Parietal lobe (tissue), 2 donors: Measurements from ENCODE around the gene NOXO1. TPM values are rescaled to one million over a fixed set of nuclear protein-coding genes. Genes with fewer than 3 reads are reported as not detected.

ENCODE experiments used
- small RNA-seq: library from RNA; depleted of rRNA; stranded (forward); fragments of <200 nt; gene quantifications from one replicate; pipeline ENCODE3, GENCODE V24; 2014; ENCODE audit warnings: low replicate concordance
- total RNA-seq: library from RNA; depleted of rRNA; stranded (reverse); fragments of >200 nt; gene quantifications from one replicate; pipeline ENCODE4 v1.2.3, GENCODE V29; 2014

Gene NOXO1
- total RNA-seq, result 2.8 TPM

GRCh38 chr16:1981398-1981836 lies at the start of gene NOXO1:
Gene NOXO1 (minus strand): TSS chr16:1981469. CDS start chr16:1981179, 290 bp downstream.

DNA sequence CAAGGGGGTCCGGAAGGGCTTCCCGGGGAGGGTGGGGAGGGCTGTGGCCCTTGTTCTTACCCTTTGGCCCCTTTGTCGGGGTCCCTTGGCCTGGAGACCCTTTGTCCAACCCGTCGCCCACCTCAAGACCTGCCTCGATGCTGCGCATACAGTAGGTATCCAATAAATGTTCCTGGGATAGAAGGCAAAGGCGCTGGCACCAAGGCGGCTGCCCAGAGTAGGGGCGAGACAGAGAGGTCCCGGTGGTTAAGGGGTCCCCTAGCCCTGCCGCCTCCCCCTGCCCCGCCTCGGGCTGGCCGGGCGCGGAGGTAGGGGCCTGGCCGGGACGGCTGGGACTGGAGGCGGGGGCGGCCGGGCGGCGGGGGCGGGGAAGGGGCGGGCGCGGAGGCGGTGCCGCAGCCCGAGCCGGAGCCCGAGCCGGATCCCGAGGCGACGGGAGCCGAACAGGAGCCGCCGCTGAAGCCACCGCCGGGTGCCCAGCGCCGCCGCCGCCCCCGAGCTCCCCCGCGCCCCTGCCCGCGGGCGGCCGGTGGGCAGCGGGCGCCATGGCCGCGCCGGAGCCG lies 45.3 kb upstream of the NOXO1 start, which contains the start of gene NHERF2:
Gene NHERF2, plus strand, starts transcription at position 442 of the 563 bp plus-strand sequence. Its CDS starts 104 bp downstream, at position 546.

DNA sequence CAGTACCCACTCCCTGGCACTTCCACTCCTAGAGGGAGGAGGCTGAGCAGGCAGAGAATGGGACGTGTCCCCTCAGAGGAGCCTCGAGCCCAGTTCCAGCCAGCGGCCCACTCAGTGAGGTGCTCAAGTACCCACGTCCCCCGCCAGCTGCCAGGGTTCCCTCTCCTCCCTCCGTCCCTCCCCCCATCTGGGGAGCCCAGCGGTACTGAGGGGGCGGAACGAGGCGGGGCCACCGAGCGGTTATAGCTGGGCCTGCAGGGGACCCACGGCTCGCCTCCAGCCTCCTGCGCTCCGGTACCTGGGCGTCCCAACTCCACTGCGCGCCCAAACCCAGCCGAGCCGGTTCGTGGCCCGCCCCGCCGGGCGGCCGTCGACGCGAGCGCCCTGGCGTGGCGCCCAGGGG lies 38.2 kb upstream of the NOXO1 start, which contains the start of gene NPW:
Gene NPW, plus strand, starts transcription at position 268 of the 403 bp plus-strand sequence.

DNA sequence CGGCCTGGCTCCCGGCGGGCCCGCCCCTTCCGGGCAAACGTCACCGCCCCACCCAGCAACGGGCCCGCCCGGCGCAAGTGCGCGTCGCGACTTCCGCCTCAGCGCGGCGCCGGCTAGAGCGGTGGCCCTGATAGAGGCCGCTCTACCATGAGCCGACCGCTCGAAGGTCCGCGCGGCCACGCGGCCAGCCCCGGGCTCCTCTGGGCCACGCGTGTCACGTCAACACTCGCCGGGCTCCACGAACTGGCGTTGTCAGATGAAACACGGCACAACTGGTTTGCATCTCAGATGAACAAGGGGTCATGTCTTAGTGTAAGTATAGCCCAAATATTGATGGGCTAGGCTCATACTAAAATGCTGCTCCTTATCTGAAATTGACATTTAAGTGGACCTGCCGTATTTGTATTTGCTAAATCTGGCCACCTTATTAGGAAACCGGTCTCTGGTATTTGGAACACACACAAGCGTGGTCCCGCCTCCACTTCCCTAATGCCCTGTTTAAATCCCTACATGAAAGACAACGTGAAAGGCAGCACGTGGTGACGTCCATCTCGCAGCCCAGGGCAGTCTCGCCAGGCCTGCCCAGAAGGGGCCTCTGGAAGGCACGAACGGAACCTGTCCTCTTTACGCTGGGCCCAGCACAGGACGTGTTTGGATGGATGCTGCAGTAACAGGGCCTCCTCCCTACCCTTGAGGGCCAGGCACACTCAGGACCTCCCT lies 28.7 kb upstream of the NOXO1 start, which contains the start of gene ZNF598:
Gene ZNF598, minus strand, starts transcription at position 31 of the 720 bp plus-strand sequence.

DNA sequence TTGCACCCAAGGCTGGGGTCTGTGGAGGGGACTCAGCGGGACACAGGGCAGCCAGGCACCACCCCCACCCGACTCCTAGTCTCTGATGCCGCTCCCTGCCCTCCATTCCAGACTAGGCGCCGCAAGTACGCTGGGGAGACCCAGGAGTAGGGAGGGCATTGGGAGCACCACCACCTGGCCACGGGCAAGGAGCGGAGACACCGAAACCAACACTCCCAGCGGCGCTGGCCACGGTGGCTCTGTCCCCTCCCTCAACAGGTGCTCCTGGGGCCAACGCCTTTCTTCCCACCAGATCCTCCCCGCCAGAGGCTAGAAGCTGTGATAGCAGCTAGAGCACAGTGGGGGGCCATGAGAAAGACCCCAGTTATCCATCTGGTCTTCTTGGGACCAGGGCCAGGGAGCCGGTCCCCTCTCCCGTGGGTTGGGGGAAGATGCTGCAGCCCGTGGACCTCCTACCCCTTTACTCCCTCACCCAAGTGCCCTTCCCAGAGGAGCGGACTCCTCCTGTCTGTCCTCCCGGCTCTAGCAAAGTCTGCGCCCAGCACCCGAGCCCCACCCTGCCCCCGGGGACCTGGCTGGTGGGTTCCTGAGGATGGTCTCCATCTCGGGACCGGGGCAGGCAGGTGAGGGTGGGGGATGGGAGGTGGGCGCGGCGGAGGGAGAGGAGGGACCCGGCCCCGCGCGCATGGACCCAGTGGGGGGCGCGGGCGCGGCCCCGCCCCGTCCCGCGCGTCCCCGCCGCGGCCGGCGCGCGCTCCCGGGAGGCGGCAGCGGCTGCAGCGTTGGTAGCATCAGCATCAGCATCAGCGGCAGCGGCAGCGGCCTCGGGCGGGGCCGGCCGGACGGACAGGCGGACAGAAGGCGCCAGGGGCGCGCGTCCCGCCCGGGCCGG lies 8.2 kb upstream of the NOXO1 start, which contains the start of gene SYNGR3:
Gene SYNGR3, plus strand, starts transcription at position 762 of the 892 bp plus-strand sequence. CDS start 133 bp downstream, outside the sequence.

GRCh38 chr16:1983544-1984346 lies 2.5 kb upstream of the NOXO1 start, which contains the start of gene GFER:
Gene GFER (plus strand): TSS chr16:1984193. CDS start chr16:1984219, 26 bp downstream.

GRCh38 chr16:1971796-1972489 lies 9.3 kb downstream of the NOXO1 start, which contains the start of gene TBL3:
Gene TBL3 (plus strand): TSS chr16:1972053. CDS start chr16:1972165, 112 bp downstream.

GRCh38 chr16:1966460-1966859 lies 14.8 kb downstream of the NOXO1 start, which contains the start of gene RNF151:
Gene RNF151 (plus strand): TSS chr16:1966856. CDS start chr16:1966882, 26 bp downstream.

GRCh38 chr16:1964506-1965395 lies 16.5 kb downstream of the NOXO1 start, which contains the start of gene RPS2:
Gene RPS2 (minus strand): TSS chr16:1964826. CDS start chr16:1964625, 201 bp downstream.

DNA sequence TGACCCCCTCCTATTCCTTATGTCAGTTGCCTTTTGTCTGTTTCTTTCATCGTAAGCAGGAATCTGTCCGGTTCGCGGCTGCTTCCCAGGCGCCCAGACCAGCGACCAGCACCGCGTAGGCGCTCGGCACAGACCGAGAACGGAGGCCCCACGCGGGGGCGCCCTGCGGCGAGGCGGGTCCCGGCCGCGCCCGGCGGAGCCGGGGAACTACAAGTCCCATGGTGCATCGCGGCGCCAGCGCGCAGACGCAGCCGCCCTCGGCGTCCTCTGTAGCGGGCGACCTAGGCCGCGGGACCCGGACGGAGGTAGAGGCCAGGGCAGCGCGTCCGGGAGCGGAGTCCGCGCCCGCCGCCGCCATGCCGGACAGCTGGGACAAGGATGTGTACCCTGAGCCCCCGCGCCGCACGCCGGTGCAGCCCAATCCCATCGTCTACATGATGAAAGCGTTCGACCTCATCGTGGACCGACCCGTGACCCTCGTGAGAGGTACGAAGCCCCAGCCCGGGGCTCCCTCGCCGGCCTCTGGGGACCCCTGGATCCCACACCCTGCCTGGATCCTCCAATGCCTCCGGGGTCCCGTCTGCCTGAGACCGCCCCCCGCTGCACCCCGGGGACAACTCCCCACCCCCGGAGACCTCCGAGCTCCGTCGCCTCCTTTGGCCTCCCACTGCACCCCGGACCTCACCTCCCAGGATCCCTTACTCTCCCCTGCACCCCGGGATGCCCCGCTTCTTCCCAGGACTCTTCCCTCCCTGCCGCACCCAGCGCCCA lies 21.8 kb downstream of the NOXO1 start, which contains the start of gene NDUFB10:
Gene NDUFB10, plus strand, starts transcription at position 270 of the 771 bp plus-strand sequence. Its CDS starts 87 bp downstream, at position 357.

GRCh38 chr16:1942810-1943726 lies 38.2 kb downstream of the NOXO1 start, which contains the start of gene MSRB1:
Gene MSRB1 (minus strand): TSS chr16:1943199. CDS start chr16:1943156, 43 bp downstream.

Small RNA genes lying within 50 kb of the gene (small RNA-seq; reads per million reads assigned to genes)
- gene AC005363.2, result not detected
- not detected for gene RN7SL219P
- gene SNORA10, result not detected
- not detected for gene SNORA64

Other genes starting within 250 kb of the NOXO1 start
- gene NME3, start 209.9 kb downstream of the NOXO1 start, total RNA-seq, result 26.9 TPM
- 18.2 TPM for gene EME2, start 208.7 kb downstream of the NOXO1 start, total RNA-seq
- 27.5 TPM for gene MRPS34, start 208.3 kb downstream of the NOXO1 start, total RNA-seq
- gene SPSB3, start 198.9 kb downstream of the NOXO1 start, total RNA-seq, result 74.2 TPM
- 46.6 TPM for gene NUBP2, start 198.5 kb downstream of the NOXO1 start, total RNA-seq
- gene IGFALS, start 187.8 kb downstream of the NOXO1 start, total RNA-seq, result 0.31 TPM
- 59.5 TPM for gene HAGH, start 154.6 kb downstream of the NOXO1 start, total RNA-seq
- 61.7 TPM for gene FAHD1, start 154.3 kb downstream of the NOXO1 start, total RNA-seq
- not detected for gene MEIOB, start 109.3 kb downstream of the NOXO1 start, total RNA-seq
- not detected for gene HS3ST6, start 63.1 kb downstream of the NOXO1 start, total RNA-seq
- gene MSRB1, start 38.3 kb downstream of the NOXO1 start, total RNA-seq, result 3.1 TPM
- not detected for gene RPL3L, start 26.8 kb downstream of the NOXO1 start, total RNA-seq
- 73.6 TPM for gene NDUFB10, start 21.9 kb downstream of the NOXO1 start, total RNA-seq
- gene RPS2, start 16.6 kb downstream of the NOXO1 start, total RNA-seq, result 1,162 TPM
- not detected for gene RNF151, start 14.6 kb downstream of the NOXO1 start, total RNA-seq
- 16.6 TPM for gene TBL3, start 9.4 kb downstream of the NOXO1 start, total RNA-seq
- 16.6 TPM for gene GFER, start 2.7 kb upstream of the NOXO1 start, total RNA-seq
- 67.9 TPM for gene SYNGR3, start 8.5 kb upstream of the NOXO1 start, total RNA-seq
- gene ZNF598, start 28.4 kb upstream of the NOXO1 start, total RNA-seq, result 9.4 TPM
- not detected for gene NPW, start 38.3 kb upstream of the NOXO1 start, total RNA-seq
- gene NHERF2, start 45.4 kb upstream of the NOXO1 start, total RNA-seq, result 10.0 TPM
- gene NTHL1, start 66.4 kb upstream of the NOXO1 start, total RNA-seq, result 22.5 TPM
- 148 TPM for gene TSC2, start 66.5 kb upstream of the NOXO1 start, total RNA-seq
- gene PKD1, start 154.4 kb upstream of the NOXO1 start, total RNA-seq, result 272 TPM
- gene RAB26, start 167.2 kb upstream of the NOXO1 start, total RNA-seq, result 4.4 TPM
- gene TRAF7, start 174.3 kb upstream of the NOXO1 start, total RNA-seq, result 34.7 TPM
- 39.8 TPM for gene CASKIN1, start 215.1 kb upstream of the NOXO1 start, total RNA-seq
- 18.5 TPM for gene MLST8, start 224.0 kb upstream of the NOXO1 start, total RNA-seq
- 8.5 TPM for gene BRICD5, start 229.4 kb upstream of the NOXO1 start, total RNA-seq
- gene PGP, start 233.4 kb upstream of the NOXO1 start, total RNA-seq, result 23.8 TPM
- 46.6 TPM for gene E4F1, start 242.1 kb upstream of the NOXO1 start, total RNA-seq